RWPE2 (cell line): Measurements from ENCODE around the gene FBXO3.

Experiments used
- ATAC-seq: fragments of 200-7000 bp; cut with Tn5 transposase; 3 replicates; pipeline ENCODE4 v1.9.1; 2021; ENCODE audit warnings: low read depth
- DNase-seq: peaks from one replicate; pipeline ENCODE4 v3.0.0-alpha.2; 2020; ENCODE audit warnings: low spot score
- H3K27ac ChIP-seq: fragments of 450-650 bp; 2 replicates; pipeline ENCODE4 v1.5.1; 2017; ENCODE audit warnings: mild to moderate bottlenecking; ENCODE audit not compliant: poor library complexity, severe bottlenecking
- H3K27me3 ChIP-seq: fragments of 250-450 bp; sonication (Bioruptor Pico); 2 replicates; pipeline ENCODE4 v1.5.1; 2021; ENCODE audit warnings: mild to moderate bottlenecking, moderate library complexity; ENCODE audit not compliant: insufficient read depth, poor library complexity, severe bottlenecking
- H3K36me3 ChIP-seq: fragments of 250-450 bp; sonication (Bioruptor Pico); 2 replicates; pipeline ENCODE4 v1.5.1; 2020; ENCODE audit warnings: low read depth, mild to moderate bottlenecking, moderate library complexity
- H3K4me1 ChIP-seq: fragments of 250-450 bp; sonication (Bioruptor Pico); 2 replicates; pipeline ENCODE4 v1.5.1; 2021; ENCODE audit warnings: mild to moderate bottlenecking, moderate library complexity; ENCODE audit not compliant: insufficient read depth, poor library complexity, severe bottlenecking
- H3K4me3 ChIP-seq: fragments of 250-450 bp; sonication (Bioruptor Pico); 2 replicates; pipeline ENCODE4 v1.5.1; 2021; ENCODE audit warnings: mild to moderate bottlenecking, moderate library complexity; ENCODE audit not compliant: severe bottlenecking
- H3K9me3 ChIP-seq: fragments of 250-450 bp; sonication (Bioruptor Pico); 2 replicates; pipeline ENCODE4 v1.5.1; 2021; ENCODE audit warnings: mild to moderate bottlenecking, moderate library complexity; ENCODE audit not compliant: severe bottlenecking
- CTCF ChIP-seq: fragments of 450-650 bp; IDR thresholded peaks from one replicate; pipeline ENCODE4 v1.5.1; 2017; ENCODE audit warnings: mild to moderate bottlenecking, moderate library complexity; ENCODE audit not compliant: poor library complexity, severe bottlenecking

Gene FBXO3

GRCh38 chr11:33700063-33700501 lies 74.2 kb downstream of the FBXO3 start:
- Histone ChIP-seq H3K4me3 (peak overlapping the region; percentile 12), H3K36me3 (peaks cover 5% of the 10 kb centered on the region), H3K9me3 (no peaks in the 10 kb centered on the region), H3K4me1 (peaks cover 61% of the 10 kb centered on the region), H3K27ac (peak overlapping the region; percentile 100), H3K27me3 (no peaks in the 10 kb centered on the region)
- TF ChIP-seq CTCF: no peak
- ATAC-seq: no peak
- DNase-seq: no peak

GRCh38 chr11:33699515-33700062 lies 74.7 kb downstream of the FBXO3 start:
- Histone ChIP-seq H3K27me3 (no peaks in the 10 kb centered on the region), H3K36me3 (peaks cover under 1% of the 10 kb centered on the region; the same call in 1 of the 2 replicates), H3K4me1 (peaks cover 56% of the 10 kb centered on the region), H3K27ac (peak overlapping the region; percentile 100), H3K9me3 (no peaks in the 10 kb centered on the region), H3K4me3 (peak overlapping the region; percentile 12)
- ATAC-seq (peak; percentile 13; the same call in 2 of the 3 replicates), DNase-seq (no peak)
- TF ChIP-seq CTCF: no peak

GRCh38 chr11:33698921-33699320 lies 75.4 kb downstream of the FBXO3 start:
- no peaks in the 10 kb centered on the region for H3K27me3 ChIP-seq
- no peak overlapping the region for H3K4me3 ChIP-seq
- peaks cover 51% of the 10 kb centered on the region for H3K4me1 ChIP-seq
- H3K27ac ChIP-seq: peak overlapping the region; percentile 100
- no peak for TF ChIP-seq CTCF
- no peaks in the 10 kb centered on the region for H3K9me3 ChIP-seq
- no peak for ATAC-seq
- DNase-seq: no peak
- no peaks in the 10 kb centered on the region for H3K36me3 ChIP-seq

DNA sequence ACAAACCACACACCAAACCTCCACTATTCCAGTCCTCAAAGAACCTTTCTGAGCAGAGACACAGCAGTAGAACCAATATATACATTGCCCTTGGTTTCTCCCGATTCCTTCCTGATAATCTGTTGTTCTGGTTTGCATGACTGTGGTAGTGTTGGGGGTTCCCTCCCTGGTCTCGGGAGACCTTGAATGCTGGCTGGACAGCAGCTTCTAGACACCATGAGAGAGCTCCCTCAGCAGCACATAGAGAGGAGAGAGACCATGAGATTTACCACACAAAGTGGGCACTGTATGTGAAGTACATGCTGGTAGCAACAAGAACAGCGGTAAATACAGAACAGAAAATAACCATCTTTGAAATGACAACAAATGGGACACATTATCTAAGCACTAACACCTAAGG lies 76.3 kb downstream of the FBXO3 start:
- no peak for DNase-seq
- no peak for ATAC-seq
- Histone ChIP-seq H3K9me3 (no peaks in the 10 kb centered on the region), H3K27ac (peak overlapping the region; percentile 100), H3K4me3 (no peak overlapping the region), H3K27me3 (no peaks in the 10 kb centered on the region), H3K4me1 (peaks cover 50% of the 10 kb centered on the region), H3K36me3 (no peaks in the 10 kb centered on the region)
- no peak for TF ChIP-seq CTCF

- Histone ChIP-seq H3K9me3 (no peaks in the 10 kb centered on the region), H3K27ac (peak overlapping the region; percentile 100), H3K4me3 (no peak overlapping the region), H3K36me3 (no peaks in the 10 kb centered on the region), H3K27me3 (no peaks in the 10 kb centered on the region), H3K4me1 (peaks cover 50% of the 10 kb centered on the region)
- no peak for TF ChIP-seq CTCF
- DNase-seq (no peak), ATAC-seq (no peak)
Observed at GRCh38 chr11:33696931-33697638, 77.2 kb downstream of the FBXO3 start.
